ENCODE data around the gene FSD1L.

- no peak for TF ChIP-seq CTCF (IDR thresholded peaks at IDR 0.05)
- TF ChIP-seq POLR2A (IDR thresholded peaks at IDR 0.05): no peak
Measured at GRCh38 chr9:105449081-105449480, 1.2 kb downstream of the FSD1L start.

All from Peyer's patch (tissue), 4 donors.